Measurements from ENCODE around the gene TOP2B. TPM values are rescaled to one million over a fixed set of nuclear protein-coding genes. Genes with fewer than 3 reads are reported as not detected.

TOP2B gene
- total and polyA plus RNA-seq, 2 donors = 73.8 to 325 TPM

DNA sequence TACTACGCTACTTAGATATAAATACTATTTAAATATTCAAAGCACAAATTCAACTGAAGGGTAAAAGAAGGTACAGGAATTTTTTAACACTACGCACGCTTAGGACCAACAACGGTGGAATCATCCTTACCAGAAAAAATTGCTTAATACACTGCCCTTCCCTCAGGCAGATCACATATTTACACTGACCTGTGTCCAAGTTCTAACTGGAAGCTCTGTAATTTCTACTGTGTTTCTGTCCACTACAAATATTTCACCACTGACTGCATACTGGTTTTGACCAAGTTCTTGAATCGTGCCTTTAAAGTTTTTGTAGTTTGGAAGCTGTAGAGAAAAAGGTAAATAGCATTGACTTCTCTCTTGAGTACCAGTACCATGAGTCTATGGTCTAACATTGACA, 44.2 kb downstream of the TOP2B start:
- no peak overlapping the region for H3K4me3 ChIP-seq (ENCODE audit: low read depth, low read length)
- DNase-seq (ENCODE audit: extremely low spot score) = no peak
- 97% methylated on average over 5 of the region's 5 CpGs for WGBS
- H3K27ac ChIP-seq (ENCODE audit: low read depth) = no peak overlapping the region
- no peaks in the 10 kb centered on the region for H3K4me1 ChIP-seq (ENCODE audit: insufficient read depth)
- H3K36me3 ChIP-seq (ENCODE audit: insufficient read depth) = peaks cover 3% of the 10 kb centered on the region

DNA sequence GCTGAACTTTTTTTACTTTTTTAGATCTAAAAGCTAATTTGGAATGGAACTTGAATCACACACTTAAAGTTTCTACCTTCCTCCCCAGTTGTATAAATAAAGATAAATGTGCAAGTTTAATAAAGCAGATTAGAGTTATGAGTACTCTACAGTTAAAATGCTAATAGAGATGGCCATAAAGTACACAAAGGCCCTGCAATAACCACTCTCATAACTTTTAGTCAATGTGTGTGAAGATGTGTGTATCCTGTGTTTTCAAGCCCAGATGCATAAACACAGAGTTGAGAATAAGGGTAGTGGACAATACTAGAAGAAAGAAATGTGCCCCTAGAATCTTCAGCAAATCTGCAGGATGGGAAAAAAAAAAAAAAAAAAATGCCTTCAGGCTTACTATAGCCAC, 45.3 kb downstream of the TOP2B start:
- H3K27ac ChIP-seq (ENCODE audit: low read depth) = no peak overlapping the region
- H3K36me3 ChIP-seq (ENCODE audit: insufficient read depth) = peaks cover 3% of the 10 kb centered on the region
- no peak for DNase-seq (ENCODE audit: extremely low spot score)
- no peak overlapping the region for H3K4me3 ChIP-seq (ENCODE audit: low read depth, low read length)
- H3K4me1 ChIP-seq (ENCODE audit: insufficient read depth) = no peaks in the 10 kb centered on the region

DNA sequence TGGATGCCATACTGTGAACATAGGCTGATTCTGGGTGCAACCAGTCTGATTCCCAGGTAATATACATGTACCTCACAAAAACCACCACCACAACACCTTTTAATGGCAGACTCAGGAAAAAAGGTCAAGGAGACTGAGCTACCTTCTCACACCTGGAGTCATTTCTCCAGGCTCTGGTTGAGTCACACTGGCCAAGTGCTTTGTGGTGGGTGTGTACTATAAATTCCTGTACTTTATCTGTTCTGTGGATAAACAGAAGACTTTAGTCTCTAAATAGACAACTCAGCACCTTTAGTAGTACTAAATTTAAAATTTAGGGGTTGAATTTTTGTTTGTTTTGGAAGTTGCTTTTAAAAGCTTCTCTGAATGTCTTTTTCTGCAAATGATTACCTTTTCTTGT, 46.7 kb downstream of the TOP2B start:
- H3K4me3 ChIP-seq (ENCODE audit: low read depth, low read length) = no peak overlapping the region
- peaks cover 4% of the 10 kb centered on the region for H3K36me3 ChIP-seq (ENCODE audit: insufficient read depth)
- no peak overlapping the region for H3K27ac ChIP-seq (ENCODE audit: low read depth)
- H3K4me1 ChIP-seq (ENCODE audit: insufficient read depth) = no peaks in the 10 kb centered on the region
- no peak for DNase-seq (ENCODE audit: extremely low spot score)

DNA sequence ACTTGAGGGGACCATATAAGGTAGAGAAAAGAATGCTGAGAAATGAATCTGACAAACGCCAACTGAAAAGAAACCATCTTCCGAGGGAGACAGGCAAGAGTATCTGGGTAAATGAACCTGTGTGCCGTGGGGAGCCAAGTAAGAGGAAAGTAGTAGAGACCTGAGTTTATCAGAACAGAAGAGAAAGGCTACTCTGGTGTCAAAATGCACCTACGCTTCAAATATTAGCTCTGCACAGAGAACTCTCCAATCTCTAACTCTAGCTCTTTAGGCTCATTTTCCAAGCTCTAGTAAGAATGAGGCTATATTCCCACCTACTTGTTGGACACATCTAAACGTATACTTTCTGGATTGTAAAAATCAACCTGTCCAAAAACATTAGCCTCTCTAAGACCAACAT, 53.5 kb downstream of the TOP2B start:
- no peak overlapping the region for H3K4me3 ChIP-seq (ENCODE audit: low read depth, low read length)
- peaks cover 10% of the 10 kb centered on the region for H3K36me3 ChIP-seq (ENCODE audit: insufficient read depth)
- 85% methylated on average over 5 of the region's 5 CpGs for WGBS
- no peak for DNase-seq (ENCODE audit: extremely low spot score)
- no peaks in the 10 kb centered on the region for H3K4me1 ChIP-seq (ENCODE audit: insufficient read depth)
- H3K27ac ChIP-seq (ENCODE audit: low read depth) = no peak overlapping the region

DNA sequence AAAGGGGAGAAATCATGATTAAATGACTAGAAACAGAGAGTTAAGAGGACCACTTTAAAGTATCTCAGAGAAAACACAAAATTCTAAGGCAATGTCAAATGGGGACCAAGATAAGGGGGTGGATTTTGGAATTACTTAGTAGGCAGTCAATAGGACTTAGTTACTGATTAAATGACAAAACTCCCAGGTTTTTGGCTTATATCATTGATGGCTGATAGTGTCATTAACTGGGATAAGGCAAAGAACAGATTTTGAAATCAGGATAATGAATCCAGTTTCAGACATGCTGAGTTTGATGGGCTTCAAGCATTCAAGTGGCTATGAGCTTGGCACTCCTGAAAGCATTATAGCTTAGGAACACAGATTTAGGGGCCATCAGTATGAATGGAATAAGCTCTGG, 53.9 kb downstream of the TOP2B start:
- Histone ChIP-seq H3K4me3 (ENCODE audit: low read depth, low read length) (no peak overlapping the region), H3K4me1 (ENCODE audit: insufficient read depth) (no peaks in the 10 kb centered on the region), H3K27ac (ENCODE audit: low read depth) (no peak overlapping the region), H3K36me3 (ENCODE audit: insufficient read depth) (peaks cover 10% of the 10 kb centered on the region)
- no peak for DNase-seq (ENCODE audit: extremely low spot score)

DNA sequence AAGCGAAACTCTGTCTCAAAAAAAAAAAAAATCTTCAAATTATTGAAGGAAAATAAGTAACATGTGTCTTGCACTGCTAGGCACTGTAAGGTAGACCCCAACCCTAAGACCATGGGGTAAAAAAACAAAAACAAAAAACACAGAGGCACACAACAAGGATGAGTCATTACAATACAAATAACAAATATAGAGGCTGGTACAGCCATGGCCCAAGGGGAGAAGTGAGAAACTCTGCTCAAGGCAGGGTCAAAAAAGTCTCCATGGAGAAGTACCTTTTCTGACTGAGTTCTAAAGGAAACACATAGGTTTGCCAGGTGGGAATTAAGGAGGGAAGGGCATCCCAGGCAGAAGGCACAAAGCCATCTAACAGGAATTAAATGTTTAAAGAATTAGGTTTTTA, 54.5 kb downstream of the TOP2B start:
- H3K36me3 ChIP-seq (ENCODE audit: insufficient read depth) = peaks cover 10% of the 10 kb centered on the region
- no peak overlapping the region for H3K4me3 ChIP-seq (ENCODE audit: low read depth, low read length)
- no peak overlapping the region for H3K27ac ChIP-seq (ENCODE audit: low read depth)
- 98% methylated on average over 1 of the region's 1 CpG for WGBS
- H3K4me1 ChIP-seq (ENCODE audit: insufficient read depth) = no peaks in the 10 kb centered on the region
- no peak for DNase-seq (ENCODE audit: extremely low spot score)

DNA sequence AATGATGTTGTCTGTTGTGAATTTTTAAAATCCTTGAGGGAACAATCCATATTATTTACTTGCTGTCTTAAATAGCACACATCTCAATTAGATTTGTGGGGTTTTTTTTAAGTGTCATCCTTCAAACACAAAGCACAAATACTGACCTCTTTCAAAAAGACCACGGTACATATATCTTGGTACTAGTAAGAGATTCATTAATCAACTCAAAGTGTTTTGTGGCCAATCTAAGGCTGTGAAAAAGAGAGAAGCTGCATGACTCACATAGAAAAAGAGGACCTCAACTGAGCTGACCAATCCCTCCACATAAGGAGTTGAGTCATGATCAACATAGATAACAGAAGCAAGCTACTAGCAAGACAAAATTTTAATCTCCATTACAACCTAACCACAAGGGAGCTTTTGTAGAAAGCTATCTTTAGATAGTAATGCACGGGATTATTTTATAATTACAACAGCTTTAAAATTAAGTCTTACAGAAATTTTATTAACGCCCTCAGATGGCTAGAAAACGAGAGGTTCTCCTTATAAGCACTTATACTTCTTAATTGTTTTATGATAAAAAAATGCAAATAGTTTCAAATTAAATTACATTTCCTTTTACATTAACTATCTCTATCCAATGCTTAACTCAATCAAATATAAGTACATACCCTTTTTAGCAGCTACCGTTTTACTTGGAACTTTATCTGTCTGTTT, 60.5 kb downstream of the TOP2B start:
- peaks cover 2% of the 10 kb centered on the region for H3K36me3 ChIP-seq (ENCODE audit: insufficient read depth)
- no peak for DNase-seq (ENCODE audit: extremely low spot score)
- H3K4me3 ChIP-seq (ENCODE audit: low read depth, low read length) = no peak overlapping the region
- no peak overlapping the region for H3K27ac ChIP-seq (ENCODE audit: low read depth)
- no peaks in the 10 kb centered on the region for H3K4me1 ChIP-seq (ENCODE audit: insufficient read depth)
- WGBS = 78% methylated on average over 5 of the region's 5 CpGs

DNA sequence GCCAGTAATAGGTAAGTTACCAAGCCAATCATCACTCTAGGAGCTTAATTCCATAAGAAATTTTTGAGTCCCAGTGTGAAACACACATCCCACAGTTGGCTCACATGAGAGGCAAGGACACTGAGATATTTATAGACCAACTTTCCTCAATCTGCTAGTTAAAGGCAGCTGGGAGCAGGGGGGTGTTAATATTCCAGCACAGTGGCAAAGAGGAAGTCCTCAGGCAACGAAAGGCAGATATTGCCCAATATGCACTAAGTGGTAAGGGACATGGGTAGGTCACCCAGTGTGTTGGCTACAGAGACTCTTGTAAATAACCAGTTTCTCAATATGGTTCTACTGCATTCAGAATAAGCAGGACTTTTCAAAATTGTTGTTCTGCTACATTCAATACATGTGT, 61.0 kb downstream of the TOP2B start:
- 72% methylated on average over 1 of the region's 1 CpG for WGBS
- peaks cover 2% of the 10 kb centered on the region for H3K36me3 ChIP-seq (ENCODE audit: insufficient read depth)
- no peak overlapping the region for H3K4me3 ChIP-seq (ENCODE audit: low read depth, low read length)
- DNase-seq (ENCODE audit: extremely low spot score) = no peak
- no peak overlapping the region for H3K27ac ChIP-seq (ENCODE audit: low read depth)
- H3K4me1 ChIP-seq (ENCODE audit: insufficient read depth) = no peaks in the 10 kb centered on the region

DNA sequence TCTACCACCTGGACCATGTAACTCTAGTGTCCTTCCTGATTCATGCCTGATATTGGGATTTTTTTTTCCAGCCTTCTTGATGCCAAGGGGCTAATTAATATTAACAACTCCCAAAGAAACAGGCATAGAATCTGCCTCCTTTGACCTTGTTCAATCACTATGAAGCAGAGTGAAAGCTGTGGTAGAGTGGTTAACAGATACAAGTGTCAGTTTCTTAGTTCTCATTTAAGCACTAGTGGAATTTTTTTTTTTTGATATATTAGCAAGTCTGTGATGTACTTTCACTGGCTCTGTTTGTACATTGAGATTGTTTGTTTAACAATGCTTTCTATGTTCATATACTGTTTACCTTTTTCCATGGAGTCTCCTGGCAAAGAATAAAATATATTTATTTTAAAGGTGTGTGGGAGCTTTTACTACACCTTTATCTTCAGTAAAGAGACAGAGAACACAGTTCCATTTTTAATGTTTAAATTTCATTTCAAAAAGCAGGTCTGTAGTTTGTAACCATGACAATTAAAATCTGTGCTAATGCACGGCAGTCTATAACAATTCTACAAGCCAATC, 67.1 kb downstream of the TOP2B start:
- H3K36me3 ChIP-seq (ENCODE audit: insufficient read depth) = peaks cover 7% of the 10 kb centered on the region
- DNase-seq (ENCODE audit: extremely low spot score) = no peak
- no peaks in the 10 kb centered on the region for H3K4me1 ChIP-seq (ENCODE audit: insufficient read depth)
- H3K4me3 ChIP-seq (ENCODE audit: low read depth, low read length) = no peak overlapping the region
- no peak overlapping the region for H3K27ac ChIP-seq (ENCODE audit: low read depth)
- WGBS = 56% methylated on average over 1 of the region's 1 CpG

DNA sequence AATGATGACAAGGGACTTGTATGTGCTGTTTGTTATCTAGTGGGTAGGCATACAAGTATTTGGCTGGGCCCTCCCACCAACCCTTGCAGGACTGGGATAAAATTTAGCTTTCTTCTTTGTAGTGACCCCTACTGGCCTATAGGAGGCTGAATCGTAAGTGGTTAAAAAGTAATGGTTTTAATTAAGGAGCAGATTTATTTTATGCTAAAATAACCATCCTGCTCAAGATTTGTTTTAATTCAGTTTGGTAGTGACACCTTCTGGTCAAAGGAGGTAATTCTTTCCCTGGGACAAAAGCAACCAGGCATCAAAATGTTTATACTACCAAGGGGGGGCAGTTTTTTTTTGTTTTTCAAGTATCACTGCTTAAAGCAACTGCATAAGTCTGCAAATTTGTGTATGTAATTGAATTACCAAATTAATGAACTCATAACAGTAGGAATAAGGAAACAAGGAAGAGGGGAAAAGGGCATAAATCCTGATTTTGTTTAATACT, 70.7 kb downstream of the TOP2B start:
- no peak overlapping the region for H3K4me3 ChIP-seq (ENCODE audit: low read depth, low read length)
- H3K4me1 ChIP-seq (ENCODE audit: insufficient read depth) = no peaks in the 10 kb centered on the region
- no peak overlapping the region for H3K27ac ChIP-seq (ENCODE audit: low read depth)
- DNase-seq (ENCODE audit: extremely low spot score) = peak; percentile 41
- peaks cover 7% of the 10 kb centered on the region for H3K36me3 ChIP-seq (ENCODE audit: insufficient read depth)
- 2% methylated on average over 1 of the region's 1 CpG for WGBS

DNA sequence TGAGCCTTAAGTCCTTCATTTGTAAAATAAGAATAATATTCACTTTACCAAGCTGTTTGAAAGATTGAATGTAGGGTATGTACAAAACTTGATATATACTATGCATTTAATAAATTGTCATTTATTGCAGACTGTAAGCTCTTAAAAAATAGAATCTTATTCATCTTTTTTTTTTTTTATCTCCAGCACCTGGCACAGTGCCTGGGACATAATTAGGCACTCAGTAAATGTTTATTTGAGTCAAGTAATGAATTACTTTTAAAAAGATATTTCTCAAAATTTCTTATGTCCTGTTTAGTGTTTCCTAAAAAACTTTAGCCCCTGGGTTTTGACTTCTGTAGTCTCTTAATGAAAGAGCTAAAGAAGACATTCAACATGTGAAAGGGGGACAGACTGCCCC, 71.7 kb downstream of the TOP2B start:
- H3K4me1 ChIP-seq (ENCODE audit: insufficient read depth) = no peaks in the 10 kb centered on the region

DNA sequence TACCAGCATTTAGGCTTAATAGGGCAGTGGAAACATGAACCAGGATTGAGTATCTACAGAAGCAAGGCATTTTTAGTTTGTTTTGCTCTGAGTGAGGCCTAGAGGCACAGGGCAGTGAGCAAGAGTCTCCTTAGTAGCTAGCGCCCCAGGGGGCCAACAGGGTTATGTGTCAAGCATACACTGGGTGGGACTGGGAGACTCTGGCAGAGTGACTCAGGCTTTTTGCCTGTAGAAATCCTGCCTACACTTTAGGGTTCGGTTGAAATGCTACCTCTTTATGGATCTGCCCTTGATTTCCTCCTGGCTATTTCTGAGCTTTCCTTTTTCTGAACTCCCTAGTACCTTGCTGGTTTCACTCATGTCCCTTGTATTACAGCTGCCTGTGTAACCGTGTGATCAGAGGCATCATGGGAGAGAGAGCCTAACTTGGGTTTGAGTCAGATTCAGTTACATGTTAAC, 72.2 kb downstream of the TOP2B start:
- 31% methylated on average over 3 of the region's 3 CpGs for WGBS
- Histone ChIP-seq H3K27ac (ENCODE audit: low read depth) (no peak overlapping the region), H3K4me3 (ENCODE audit: low read depth, low read length) (no peak overlapping the region), H3K36me3 (ENCODE audit: insufficient read depth) (peaks cover 7% of the 10 kb centered on the region), H3K4me1 (ENCODE audit: insufficient read depth) (no peaks in the 10 kb centered on the region)
- no peak for DNase-seq (ENCODE audit: extremely low spot score)

More for the DNA sequence above, 71.7 kb downstream of the TOP2B start:
- Histone ChIP-seq H3K36me3 (ENCODE audit: insufficient read depth) (peaks cover 7% of the 10 kb centered on the region), H3K27ac (ENCODE audit: low read depth) (no peak overlapping the region), H3K4me3 (ENCODE audit: low read depth, low read length) (no peak overlapping the region)
- no peak for DNase-seq (ENCODE audit: extremely low spot score)

DNA sequence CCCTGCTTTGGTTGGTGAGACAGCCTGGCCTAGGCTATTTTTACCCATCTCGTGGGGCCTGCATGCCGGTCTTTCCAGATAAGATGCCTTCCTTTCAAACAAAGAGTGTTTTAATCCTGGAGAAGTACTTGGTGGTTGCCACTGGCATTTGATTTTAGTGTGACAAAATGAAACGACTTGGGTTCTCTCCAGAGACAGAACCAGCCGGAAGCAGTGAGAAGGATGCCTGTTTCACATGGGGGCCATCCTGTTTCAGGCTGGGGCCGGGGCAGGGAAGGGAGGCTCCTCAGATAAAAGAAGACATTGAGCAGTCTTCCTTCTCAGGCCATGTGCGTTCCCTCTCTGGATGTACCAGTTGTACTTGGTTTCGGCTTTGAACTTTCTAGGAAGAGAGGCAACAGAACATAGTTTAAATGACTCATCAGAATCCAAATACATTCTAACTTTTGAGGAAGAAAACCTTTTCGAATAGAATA, 74.9 kb downstream of the TOP2B start:
- Histone ChIP-seq H3K4me1 (ENCODE audit: insufficient read depth) (no peaks in the 10 kb centered on the region), H3K4me3 (ENCODE audit: low read depth, low read length) (no peak overlapping the region), H3K27ac (ENCODE audit: low read depth) (no peak overlapping the region), H3K36me3 (ENCODE audit: insufficient read depth) (no peaks in the 10 kb centered on the region)
- DNase-seq (ENCODE audit: extremely low spot score) = no peak
- WGBS = 69% methylated on average over 8 of the region's 8 CpGs

DNA sequence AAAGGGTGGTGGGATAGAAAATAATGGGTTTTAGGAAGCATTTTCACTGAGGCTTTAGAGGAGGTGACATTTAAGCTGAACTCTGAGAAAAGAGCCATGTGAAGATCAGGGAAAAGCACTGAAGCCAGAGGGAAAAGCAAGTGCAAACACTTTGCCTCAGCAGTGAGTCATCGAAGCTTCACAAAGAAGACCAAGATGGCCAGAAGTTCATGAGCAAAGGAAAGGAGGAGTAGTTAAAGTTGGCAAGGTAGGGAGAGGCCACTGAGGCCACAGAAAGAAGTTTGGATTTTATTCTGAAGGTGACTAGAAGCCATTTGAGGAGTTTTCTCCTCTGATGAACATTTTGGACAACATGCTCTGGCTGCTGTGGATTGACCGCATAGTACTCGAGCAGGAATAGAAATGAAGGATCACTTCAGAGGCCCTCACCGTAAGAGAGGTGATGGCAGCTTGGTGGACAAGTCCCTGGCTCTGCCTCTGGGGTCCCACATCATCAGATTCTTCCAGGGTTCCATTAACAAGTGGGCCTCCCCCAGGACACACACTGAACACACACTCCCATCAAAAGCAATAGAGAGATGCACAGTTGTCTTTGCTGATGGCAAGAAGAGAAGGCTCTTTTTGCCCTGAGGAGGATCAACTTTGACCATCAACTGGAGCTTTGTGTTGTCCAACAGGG, 75.5 kb downstream of the TOP2B start:
- H3K27ac ChIP-seq (ENCODE audit: low read depth) = no peak overlapping the region
- WGBS = 97% methylated on average over 4 of the region's 4 CpGs
- no peak overlapping the region for H3K4me3 ChIP-seq (ENCODE audit: low read depth, low read length)
- no peaks in the 10 kb centered on the region for H3K36me3 ChIP-seq (ENCODE audit: insufficient read depth)
- no peak for DNase-seq (ENCODE audit: extremely low spot score)
- no peaks in the 10 kb centered on the region for H3K4me1 ChIP-seq (ENCODE audit: insufficient read depth)

Measured in urinary bladder (tissue), 4 donors.